ENCODE measurements around the gene EIF5.

The EIF5 gene

DNA sequence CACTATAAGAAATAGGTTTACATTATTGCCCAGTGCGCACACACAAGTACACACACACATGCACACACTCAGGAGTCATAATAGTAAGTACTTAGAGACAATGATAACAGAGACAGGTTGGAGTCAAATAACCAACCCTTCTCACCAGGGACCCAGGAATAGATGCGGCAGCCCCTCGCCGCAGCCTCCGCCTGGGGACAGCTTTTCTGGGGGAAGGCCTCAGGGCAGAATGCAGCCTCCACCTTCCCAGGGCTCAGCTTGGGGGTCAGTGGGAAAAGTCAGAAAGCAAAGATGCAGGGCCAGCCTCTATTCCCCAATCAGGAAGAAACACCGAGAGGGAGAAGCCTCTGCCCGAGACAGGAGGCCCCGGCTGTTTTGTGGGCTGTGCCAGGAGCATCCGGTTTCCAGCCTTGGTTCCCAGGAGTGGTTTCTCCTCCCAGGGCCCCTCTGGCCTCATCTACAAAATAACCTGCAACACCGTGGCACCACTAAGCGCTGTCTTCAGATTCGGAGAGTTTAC, 23.4 kb upstream of the EIF5 start:
- DNase-seq (ENCODE audit: low read depth) = no peak

DNA sequence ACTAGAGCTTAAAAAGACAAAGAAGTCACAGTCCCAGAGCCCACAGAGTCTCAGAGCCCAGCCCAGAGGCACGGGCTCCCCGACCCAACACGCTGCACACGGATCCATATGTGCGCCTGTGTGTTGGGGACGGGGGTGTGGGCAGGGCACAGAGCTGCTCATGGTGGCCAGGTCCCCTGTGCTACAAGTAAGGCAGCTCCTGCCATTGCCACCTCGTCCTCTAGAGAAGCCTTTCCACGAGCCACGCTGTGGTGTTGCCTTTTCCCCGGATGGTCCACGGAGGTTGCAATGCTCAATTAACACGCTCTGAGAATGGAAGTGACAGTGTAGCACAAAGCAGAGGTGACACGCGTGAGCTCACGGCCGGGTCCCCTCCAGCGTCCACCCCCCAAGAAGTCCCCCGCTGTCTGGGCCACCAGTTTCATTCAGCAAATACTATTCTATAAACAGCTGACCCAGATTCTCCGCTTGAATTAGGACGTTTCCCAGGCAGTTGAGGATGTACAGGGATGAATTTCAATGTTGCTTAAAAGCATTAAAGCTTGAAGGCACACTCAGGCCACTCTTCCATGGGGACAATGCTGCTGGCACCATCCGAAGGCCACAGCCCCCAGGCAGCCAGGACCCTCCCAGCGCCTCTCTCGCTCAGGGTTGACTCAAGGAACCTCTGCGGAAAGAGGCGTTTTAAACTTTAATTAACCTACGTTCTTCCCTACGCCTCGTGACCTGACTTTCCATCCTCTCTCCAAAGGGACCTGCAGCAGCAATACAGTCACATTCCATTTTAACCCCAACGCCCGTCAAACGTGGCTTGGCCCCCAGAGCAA, 22.7 kb upstream of the EIF5 start:
- DNase-seq (ENCODE audit: low read depth) = no peak

DNA sequence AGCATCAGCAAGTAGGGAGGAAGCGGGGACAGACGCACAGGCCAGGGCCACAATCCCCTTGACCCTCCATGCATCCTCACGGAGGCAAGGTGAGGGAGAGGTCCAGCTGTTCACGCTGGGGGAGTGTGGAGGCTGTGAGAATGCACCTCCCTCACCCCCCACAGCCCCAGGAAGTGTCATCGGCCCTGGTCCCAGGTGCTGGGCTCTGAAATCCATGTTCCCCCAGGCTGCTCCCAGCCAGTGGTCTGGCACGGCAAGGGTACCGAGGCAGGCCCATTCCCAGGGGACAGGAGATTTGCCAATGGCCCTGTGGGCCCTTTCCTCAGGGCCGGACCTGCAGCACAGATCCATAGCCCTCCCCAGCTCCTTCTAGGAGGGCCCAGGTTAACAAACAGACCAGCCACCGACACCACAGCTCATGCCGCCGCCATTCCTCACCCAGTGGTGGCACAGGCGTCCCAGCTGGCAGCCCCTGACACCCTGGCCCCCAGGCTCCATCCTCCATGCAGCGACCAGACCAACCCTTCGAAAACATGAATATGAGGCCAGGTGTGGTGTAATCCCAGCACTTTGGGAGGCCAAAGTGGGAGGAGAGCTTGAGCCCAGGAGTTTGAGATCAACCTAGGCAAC, 21.9 kb upstream of the EIF5 start:
- DNase-seq (ENCODE audit: low read depth) = no peak

DNA sequence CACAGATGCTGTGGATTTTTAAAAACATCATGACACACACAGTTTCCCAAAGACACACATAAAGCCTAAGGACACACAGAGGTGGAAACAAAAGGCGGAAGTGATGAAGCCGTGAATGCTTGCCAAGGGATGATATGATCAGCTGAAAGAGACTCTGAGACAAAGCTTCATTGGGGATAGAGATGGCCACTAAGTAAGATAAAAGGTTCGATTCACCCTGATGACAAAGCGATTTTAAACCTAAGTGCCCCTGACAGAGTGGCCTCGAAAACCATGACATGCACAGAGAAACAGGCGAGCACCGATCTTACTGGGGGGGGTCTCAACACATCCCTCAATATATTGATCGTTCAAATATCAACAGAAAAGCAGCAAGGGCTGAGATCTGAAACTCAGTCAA, 20.3 kb upstream of the EIF5 start:
- DNase-seq (ENCODE audit: low read depth) = no peak

DNA sequence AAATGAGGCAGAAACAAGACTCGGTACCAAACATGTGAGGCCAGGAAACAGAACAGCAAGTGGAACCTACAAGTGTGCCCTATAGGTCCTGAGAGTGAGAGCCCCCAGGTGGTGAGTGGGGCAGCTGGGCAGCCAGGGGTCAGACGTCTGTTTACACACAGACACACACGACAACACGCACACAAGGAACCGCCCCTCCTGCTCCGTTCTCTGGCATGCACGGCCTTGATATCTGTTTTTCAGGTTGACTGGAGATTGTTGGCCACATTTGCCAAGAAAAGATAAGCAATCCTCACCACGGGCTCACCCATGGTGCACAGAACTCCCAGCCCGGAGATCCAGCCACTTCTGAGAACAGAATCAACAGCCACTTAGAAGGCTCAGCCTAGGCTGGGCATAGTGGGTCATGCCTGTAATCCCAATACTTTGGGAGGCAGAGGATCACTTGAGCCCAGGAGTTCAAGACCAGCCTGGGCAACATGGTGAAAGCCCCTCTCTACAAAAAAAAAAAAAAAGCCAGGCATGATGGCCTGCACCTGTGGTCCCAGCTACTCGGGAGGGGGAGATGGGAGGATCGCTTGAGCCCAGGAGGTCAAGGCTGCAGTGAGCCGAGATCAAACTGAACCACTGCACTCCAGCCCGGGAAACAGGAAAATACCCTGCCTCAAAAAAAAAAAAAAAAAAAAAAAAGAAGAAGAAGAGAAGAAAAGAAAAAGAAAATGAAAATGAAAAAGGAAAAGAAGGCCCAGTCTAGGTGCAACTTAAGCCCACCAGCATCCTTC, 19.4 kb upstream of the EIF5 start:
- no peak for DNase-seq (ENCODE audit: low read depth)

DNA sequence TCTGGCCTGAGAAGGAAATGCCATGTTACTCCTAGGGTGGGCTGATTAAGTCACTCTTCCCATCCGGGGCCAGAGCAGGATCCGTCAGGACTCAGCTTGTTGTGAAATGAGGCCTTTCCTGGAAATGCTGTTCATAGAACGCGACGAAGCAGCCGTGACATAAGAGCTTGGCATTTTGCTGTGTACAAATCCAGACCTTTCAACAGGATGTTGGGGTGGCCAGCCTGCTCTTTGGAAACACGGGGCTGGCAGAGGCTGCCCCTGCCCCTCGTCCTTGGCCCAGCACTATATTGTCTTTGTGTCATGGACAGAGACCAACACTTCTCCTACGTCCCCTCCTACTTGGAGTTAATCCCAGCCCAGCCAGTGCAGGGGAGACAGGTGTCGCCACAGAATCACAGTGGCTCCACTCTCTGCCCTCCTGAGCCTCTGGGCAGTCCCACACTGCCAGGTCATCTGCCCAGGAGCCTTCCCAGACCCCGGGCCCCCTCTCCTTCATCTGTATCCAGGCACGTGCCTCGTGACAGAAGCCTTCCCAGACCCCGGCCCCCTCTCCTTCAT, 18.6 kb upstream of the EIF5 start:
- DNase-seq (ENCODE audit: low read depth) = no peak

DNA sequence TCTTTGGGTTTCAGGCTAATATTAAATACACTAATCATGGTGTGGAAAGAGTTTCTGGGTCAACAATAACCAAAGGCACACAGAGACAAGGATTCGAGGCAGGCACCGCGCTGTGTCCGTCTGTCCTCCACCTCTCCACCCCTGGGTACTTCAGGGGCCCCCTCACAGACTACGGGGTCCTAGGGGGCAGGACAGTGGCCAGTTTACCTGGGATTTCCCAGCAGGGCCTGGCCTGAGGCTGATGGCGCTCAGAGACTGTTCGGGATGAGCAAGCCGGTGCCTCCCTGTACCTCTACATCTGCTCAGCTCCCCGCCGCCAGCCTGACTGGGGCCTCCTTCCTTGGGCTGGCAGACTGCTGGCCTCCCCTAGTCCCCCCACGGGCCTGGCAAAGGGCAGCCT, 18.1 kb upstream of the EIF5 start:
- no peak for DNase-seq (ENCODE audit: low read depth)

DNA sequence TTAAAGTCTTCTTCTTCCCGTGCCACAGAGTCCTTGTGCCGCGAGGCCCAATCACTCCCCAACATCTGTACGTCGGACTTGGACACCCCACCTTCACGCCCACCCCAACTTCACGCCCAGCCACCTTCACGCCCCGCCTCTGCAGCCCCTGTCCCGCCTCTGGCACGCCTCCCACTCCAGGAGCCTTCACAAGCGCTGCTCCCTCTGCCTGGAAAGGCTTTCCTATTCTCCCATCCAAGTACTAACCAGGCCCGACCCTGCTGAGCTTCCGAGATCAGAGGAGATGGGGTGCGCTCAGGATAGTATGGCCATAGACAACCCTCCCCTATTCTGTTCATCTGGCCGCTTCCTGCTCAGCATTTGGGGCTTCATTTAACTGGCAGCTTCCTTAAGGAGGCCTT, 17.3 kb upstream of the EIF5 start:
- no peak for DNase-seq (ENCODE audit: low read depth)

DNA sequence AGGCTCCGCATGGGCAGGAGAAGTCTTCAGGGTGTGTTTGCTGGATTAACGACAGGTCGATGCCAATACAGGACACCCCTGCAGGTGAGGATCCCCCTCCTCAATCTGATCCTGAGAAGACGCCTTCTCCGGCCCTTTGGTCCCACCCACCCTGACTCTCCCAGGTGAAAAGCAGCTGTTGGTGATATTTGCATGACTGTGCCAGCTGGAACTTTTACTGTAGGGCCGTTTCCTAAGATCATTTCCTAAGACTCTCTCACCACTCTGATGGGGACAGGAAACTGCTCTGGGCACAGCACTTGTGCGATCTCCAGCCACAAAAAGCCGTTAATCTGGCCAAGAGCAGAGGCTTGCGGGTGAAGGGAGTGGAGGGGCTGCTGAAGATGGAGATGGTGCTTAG, 16.8 kb upstream of the EIF5 start:
- DNase-seq (ENCODE audit: low read depth) = no peak

DNA sequence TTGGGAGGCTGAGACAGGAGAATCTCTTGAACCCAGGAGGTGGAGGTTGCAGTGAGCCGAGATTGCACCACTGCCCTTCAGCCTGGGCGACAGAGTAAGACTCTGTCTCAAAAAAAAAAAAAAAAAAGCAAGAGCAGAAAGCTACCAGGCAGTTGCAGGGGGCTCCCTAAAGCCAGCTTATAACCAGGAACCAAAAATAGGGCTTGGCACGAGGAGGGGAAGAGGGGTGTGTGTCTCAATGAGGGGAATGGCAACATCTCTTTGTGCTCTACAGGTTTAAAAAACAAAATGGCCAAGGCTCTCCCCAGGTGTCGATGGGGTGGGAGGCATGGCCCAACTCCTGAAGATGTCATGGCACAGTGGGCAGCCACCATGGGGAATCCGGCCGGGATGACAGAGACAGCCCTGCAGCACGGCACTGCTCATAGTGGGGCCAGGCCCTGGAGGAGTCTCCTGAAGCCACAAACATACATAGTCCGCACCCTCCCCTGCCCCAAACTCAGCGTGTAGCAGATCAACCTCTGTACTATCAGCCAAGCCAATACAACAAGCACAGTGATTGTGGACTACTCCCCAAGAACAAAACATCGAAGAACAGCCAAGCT, 16.0 kb upstream of the EIF5 start:
- no peak for DNase-seq (ENCODE audit: low read depth)

DNA sequence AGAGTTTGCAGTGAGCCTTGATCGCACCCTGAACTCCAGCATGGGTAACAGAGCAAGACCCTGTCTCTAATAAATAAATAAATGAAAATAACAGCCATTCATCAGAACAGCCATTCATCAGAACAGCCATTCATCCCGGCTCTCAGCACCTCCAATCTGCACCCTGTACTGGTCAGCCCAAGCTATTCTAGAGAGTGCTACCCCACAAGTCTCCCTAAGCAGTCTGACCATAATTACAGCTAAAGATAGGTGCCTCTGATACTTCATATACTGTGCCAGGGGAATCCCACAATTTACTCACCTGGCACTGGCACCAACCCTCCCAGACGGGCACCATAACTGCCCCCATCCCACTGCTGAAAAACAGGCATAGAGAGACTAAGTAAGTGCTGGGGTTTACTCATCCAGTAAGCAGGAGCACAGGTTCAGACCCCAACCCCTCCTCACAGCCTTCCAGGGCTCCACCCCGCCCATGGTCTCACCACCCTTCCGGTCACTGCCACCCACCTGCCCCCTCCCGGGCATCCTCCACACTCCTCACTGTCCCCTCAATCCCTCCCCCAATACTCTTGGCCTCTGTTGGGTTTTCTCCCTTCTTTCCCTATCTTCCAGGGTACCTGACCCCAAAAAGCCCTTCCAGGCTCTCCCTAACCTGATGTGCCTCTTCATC, 15.2 kb upstream of the EIF5 start:
- DNase-seq (ENCODE audit: low read depth) = no peak

DNA sequence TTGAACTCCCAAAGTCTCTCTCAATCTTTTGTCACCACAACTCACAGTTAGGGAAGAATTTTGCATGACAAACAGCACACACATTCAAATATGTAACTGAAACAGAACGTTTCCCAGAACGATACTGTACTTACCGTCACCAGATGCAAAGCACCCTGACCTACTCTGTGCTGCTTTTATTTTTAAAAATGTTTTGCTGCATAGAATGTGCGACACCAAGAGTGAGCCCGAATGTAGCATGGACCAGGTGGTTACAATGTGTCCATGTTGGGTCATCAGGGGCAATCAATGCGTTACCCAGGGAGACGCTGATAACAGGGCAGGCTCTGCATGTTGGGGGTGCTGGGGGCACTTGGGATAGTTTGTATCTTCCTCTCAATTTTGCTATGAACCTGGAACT, 14.6 kb upstream of the EIF5 start:
- DNase-seq (ENCODE audit: low read depth) = no peak

DNA sequence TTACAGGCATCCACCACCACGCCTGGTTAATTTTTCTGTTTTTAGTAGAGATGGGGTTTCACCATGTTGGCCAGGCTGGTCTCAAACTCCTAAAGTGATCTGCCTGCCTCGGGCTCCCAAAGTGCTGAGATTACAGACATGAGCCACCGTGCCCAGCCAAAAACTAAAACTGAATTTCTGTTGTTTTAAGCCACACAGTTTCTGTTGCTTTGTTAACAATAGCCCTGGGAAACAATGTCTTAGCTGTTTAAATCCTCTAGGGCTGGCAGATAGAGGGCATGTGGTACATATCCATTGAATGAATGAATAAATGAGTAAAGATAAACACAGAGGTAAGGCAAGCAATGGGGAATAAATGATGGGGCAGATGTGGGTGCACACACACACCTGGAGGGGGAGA, 8.0 kb upstream of the EIF5 start:
- no peak for DNase-seq (ENCODE audit: low read depth)

DNA sequence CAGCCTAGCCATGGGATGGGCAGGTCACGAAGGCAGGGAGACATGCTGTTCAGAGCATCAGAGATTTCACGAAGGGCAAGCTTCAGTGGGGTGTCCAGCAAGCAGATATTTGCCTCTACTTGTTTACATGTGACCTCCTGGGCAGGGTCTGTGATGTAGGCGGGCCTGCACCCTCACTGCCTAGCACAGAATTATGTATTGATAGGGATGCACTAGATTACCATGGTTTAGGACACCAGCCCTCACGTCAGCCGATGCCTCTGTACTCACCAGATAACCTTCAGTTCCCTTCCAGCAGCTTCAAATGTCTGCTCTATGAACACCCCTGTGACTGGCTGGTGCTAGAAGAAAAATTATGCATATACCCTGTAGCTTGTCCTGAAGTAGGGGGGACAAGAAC, 5.1 kb upstream of the EIF5 start:
- no peak for DNase-seq (ENCODE audit: low read depth)

DNA sequence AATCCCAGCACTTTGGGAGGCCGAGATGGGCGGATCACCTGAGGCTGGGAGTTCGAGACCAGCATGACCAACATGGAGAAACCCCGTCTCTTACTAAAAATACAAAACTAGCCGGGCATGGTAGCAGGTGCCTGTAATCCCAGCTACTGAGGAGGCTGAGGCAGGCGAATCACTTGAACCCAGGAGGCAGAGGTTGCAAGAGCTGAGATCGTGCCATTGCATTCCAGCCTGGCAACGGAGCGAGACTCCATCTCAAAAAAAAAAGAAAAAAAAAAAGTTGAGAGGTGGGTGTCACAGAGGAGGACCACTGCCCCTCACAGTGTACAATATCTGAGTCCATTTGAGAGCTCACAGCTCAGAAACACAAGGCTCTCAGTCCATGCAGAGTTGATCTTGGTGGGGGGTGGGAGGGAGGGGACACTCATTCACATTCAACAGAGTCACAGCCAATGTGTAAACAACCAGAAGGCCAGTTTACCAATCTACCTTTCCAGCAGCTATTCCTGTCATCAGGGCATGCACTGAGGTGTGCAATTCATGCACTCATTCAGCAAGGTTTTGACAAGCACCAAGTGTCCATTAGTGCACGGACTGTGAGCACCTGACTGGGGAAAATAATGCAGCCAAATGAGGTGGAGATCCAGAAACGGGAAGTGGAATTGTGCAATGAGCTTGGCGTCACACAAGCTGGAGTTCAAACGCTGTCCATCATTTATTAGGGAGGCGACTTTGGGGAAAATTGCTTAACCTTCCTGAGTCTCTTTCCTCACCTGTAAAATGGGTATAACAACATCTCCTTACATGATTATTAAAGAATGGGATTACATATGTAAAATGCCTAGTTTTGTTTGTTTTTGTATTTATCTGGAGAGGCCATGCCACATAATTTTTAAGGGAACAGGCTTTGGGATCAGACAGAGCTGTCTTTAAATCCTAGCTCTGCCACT, 4.4 kb upstream of the EIF5 start:
- DNase-seq (ENCODE audit: low read depth) = no peak

DNA sequence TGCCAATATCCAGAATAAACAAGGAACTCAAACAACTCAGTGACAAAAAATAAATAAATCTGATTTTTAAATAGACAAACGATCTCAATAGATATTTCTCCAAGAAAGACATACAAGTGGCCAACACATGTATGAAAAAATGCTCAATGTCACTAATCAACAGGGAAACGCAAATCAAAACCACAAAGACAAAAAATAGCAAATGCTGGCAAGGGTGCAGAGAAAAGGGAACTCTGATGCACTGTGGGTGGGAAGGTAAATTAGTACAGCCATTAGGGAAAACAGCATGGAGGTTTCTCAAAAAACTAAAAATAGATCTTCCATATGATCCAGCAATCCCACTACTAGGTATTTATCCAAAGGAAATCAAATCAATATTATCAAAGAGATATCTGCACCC, 3.5 kb upstream of the EIF5 start:
- DNase-seq (ENCODE audit: low read depth) = no peak

DNA sequence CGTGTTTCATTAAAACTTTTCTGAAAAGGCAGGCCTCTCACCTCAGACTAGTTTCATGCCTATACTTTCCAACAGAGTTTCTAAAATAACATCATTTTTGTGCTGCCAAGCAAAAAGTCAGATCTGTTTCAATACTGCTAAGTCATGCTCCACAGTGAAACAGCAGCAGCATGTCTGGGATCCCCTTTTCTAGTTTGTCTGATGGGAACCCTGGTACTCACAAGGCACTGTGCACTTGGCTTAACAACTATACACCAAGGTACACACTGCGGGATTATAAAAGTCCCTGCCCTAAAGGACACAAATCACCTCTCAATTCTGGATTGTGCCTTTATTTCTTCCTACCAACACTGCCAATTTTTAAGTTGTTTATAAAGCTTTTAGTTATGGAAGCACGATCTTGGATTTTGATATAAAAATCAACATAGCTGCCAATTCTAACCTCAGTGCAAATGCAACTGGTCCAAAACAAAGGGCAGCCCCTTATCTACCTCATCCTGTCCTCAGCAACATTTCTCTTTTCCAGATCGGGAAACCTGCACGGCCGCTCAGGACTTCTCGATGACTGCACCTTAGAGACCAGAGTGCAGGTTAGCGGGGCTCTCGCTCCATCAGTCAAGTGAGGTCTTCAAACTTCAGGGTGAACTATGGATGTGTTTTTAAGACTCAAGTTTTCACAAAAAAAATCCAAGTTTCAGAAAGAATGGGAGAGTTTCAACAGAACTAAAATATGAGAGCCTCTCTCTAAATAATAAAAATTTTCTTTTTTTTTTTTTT, 1.7 kb upstream of the EIF5 start:
- DNase-seq (ENCODE audit: low read depth) = no peak

DNA sequence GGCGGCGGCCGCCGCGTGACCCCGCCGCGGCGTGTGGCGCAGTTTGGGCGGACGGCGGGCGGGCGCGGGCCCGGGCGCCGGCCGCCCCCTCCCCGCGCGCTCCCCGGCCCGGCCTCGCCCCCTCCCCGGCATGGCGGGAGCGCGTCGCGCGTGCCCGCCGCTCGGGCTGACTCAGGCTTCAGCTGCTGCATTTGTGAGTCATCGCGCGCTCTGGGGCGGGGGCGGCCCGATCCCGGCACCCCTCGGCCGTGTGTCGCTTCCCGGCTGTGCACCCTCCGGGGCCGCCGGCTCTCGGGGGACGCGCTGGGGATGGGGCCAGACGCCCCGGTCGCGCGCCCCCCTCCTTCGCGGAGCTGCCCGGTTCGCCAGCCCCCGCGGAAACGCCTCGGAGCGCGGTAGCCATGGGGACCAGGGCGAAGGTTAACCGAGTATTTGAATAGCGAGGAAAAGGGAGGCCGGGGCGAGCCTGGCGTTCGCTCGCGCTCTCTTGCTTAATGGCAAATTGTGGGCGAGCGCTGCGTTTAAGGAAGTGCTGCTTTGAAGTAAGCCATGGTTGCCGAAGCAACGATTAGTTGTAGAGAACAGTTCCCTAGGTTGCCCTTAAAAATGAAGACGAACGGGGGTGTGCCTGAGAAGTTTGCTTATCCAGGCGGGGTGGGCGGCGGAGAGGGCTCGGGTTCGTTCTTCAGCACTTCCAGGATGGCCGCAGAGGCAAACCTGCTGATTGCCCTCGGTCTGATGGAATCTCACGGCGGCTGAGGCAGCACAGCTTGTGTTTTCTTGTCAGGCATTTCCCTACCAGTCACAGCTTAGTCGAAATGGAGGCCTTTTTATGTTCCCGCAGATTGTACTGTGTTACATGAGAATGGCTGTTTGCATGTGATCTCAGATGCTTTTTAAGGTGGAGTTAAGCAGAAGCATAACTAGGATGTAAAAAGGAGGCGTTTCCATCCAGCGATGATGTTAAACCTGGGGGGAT, 896 bp downstream of the EIF5 start:
- no peak for DNase-seq (ENCODE audit: low read depth)
